Measurements from ENCODE around the gene DDX53. TPM values are rescaled to one million over a fixed set of nuclear protein-coding genes. Genes with fewer than 3 reads are reported as not detected.

The DDX53 gene
- total RNA-seq, 1 donor from 2014 or later = not detected

DNA sequence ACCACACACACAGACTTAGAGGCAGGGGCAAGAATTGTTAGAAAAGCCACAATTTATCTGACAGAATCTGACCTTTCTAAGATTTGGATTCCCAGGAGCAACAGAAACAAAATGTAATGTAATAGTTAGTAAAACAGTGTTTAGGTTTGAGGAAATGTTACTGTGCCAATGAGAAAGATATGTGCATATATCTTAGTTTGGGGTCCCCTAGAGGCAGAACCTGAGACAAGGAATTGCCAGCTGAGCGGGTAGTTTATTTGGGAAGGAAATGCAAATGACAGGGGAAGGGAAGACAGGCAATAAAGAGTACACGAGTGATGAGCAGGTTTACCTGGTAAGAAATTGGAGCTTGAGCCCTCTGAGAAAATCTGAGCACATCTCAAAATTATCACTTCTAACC is 31.3 kb upstream of the DDX53 start:
- H2AFZ ChIP-seq (replicated peaks) = no peak overlapping the region
- no peak overlapping the region for H3K9ac ChIP-seq
- Mint-ChIP-seq H3K27ac (no peak overlapping the region), H3K36me3 (no peaks in the 10 kb centered on the region), H3K4me3 (no peak overlapping the region), H3K4me1 (no peaks in the 10 kb centered on the region), H3K9me3 (no peaks in the 10 kb centered on the region), H3K27me3 (ENCODE audit: insufficient read depth, low read depth) (peaks cover 3% of the 10 kb centered on the region)
- H3K4me1 ChIP-seq = no peaks in the 10 kb centered on the region
- TF ChIP-seq EZH2 (IDR thresholded peaks at IDR 0.05) (no peak), EZH2phosphoT487 (IDR thresholded peaks at IDR 0.05) (no peak)
- TF ChIP-seq, protein P1, sequence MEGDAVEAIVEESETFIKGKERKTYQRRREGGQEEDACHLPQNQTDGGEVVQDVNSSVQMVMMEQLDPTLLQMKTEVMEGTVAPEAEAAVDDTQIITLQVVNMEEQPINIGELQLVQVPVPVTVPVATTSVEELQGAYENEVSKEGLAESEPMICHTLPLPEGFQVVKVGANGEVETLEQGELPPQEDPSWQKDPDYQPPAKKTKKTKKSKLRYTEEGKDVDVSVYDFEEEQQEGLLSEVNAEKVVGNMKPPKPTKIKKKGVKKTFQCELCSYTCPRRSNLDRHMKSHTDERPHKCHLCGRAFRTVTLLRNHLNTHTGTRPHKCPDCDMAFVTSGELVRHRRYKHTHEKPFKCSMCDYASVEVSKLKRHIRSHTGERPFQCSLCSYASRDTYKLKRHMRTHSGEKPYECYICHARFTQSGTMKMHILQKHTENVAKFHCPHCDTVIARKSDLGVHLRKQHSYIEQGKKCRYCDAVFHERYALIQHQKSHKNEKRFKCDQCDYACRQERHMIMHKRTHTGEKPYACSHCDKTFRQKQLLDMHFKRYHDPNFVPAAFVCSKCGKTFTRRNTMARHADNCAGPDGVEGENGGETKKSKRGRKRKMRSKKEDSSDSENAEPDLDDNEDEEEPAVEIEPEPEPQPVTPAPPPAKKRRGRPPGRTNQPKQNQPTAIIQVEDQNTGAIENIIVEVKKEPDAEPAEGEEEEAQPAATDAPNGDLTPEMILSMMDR (IDR thresholded peaks at IDR 0.05) = no peak
- H3K36me3 ChIP-seq = no peaks in the 10 kb centered on the region
- no peaks in the 10 kb centered on the region for H3K79me2 ChIP-seq (ENCODE audit: low read depth)
- DNase-seq (ENCODE audit: low spot score) = no peak
- no peak overlapping the region for H3K4me3 ChIP-seq
- H4K20me1 ChIP-seq (ENCODE audit: low read depth) = no peaks in the 10 kb centered on the region
- no peaks in the 10 kb centered on the region for H3F3A ChIP-seq (ENCODE audit: low read depth)
- H3K27ac ChIP-seq = no peak overlapping the region
- H3K9me3 ChIP-seq (ENCODE audit: low read depth) = no peaks in the 10 kb centered on the region
- H3K27me3 ChIP-seq = no peaks in the 10 kb centered on the region
- H3K4me2 ChIP-seq = no peak overlapping the region

DNA sequence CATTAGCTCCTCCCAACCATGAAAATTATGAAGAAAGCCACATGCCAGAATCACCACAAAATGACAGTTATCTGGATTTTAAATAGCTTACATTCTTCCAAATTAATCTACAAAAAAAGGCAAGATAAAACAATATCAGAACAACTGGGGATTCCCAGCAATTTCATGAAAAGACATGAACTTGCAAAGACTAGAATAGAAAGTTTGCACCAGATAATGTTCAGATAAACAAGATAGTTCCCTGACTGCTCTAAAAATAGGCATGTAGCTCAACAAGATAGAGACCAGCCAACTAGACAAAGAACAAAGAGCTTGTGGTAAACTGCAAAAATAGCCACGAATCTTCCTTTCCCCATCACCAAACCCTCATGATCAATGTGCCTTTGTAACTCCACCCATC is 30.3 kb upstream of the DDX53 start:
- TF ChIP-seq EZH2 (IDR thresholded peaks at IDR 0.05) (no peak), EZH2phosphoT487 (IDR thresholded peaks at IDR 0.05) (no peak)
- TF ChIP-seq, protein P1 (IDR thresholded peaks at IDR 0.05) = no peak
- Histone ChIP-seq H3F3A (ENCODE audit: low read depth) (no peaks in the 10 kb centered on the region), H3K79me2 (ENCODE audit: low read depth) (no peaks in the 10 kb centered on the region), H3K4me1 (no peaks in the 10 kb centered on the region), H3K4me2 (no peak overlapping the region), H3K9ac (no peak overlapping the region), H2AFZ (replicated peaks) (no peak overlapping the region), H4K20me1 (ENCODE audit: low read depth) (no peaks in the 10 kb centered on the region), H3K27ac (no peak overlapping the region), H3K4me3 (no peak overlapping the region), H3K36me3 (no peaks in the 10 kb centered on the region), H3K9me3 (ENCODE audit: low read depth) (no peaks in the 10 kb centered on the region), H3K27me3 (no peaks in the 10 kb centered on the region)
- H3K4me1 Mint-ChIP-seq = no peaks in the 10 kb centered on the region
- H3K36me3 Mint-ChIP-seq = no peaks in the 10 kb centered on the region
- H3K27me3 Mint-ChIP-seq (ENCODE audit: insufficient read depth, low read depth) = peaks cover under 1% of the 10 kb centered on the region
- H3K27ac Mint-ChIP-seq = no peak overlapping the region
- no peak for DNase-seq (ENCODE audit: low spot score)
- no peaks in the 10 kb centered on the region for H3K9me3 Mint-ChIP-seq
- no peak overlapping the region for H3K4me3 Mint-ChIP-seq

DNA sequence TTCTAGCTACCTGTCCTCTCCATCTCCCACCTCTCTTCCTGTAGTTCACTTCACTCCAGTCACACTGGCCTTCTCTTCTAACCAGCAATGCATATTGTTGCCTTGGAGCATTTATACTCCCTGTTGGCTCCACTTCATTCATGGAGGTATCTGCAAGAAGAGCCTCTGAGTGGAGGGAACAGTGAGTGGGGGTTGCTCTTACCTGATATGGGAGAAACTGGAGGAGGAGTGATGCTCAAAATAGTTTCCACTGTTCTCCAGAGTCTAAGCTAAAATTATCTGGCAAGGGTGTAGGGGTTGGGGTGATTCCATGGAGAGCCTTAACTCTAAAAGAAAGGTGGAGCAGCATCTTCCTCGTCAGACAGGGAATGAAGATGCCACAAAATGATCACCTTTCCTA is 28.9 kb upstream of the DDX53 start:
- no peaks in the 10 kb centered on the region for H3K9me3 ChIP-seq (ENCODE audit: low read depth)
- no peaks in the 10 kb centered on the region for H3K27me3 Mint-ChIP-seq (ENCODE audit: insufficient read depth, low read depth)
- TF ChIP-seq, protein P1 (IDR thresholded peaks at IDR 0.05) = no peak
- TF ChIP-seq EZH2 (IDR thresholded peaks at IDR 0.05) (no peak), EZH2phosphoT487 (IDR thresholded peaks at IDR 0.05) (no peak)
- H3K4me2 ChIP-seq = no peak overlapping the region
- H3K27ac Mint-ChIP-seq = no peak overlapping the region
- H3K4me3 ChIP-seq = no peak overlapping the region
- no peaks in the 10 kb centered on the region for H3K36me3 ChIP-seq
- no peaks in the 10 kb centered on the region for H3F3A ChIP-seq (ENCODE audit: low read depth)
- H3K36me3 Mint-ChIP-seq = no peaks in the 10 kb centered on the region
- H3K79me2 ChIP-seq (ENCODE audit: low read depth) = no peaks in the 10 kb centered on the region
- no peaks in the 10 kb centered on the region for H3K9me3 Mint-ChIP-seq
- no peaks in the 10 kb centered on the region for H3K4me1 ChIP-seq
- no peak for DNase-seq (ENCODE audit: low spot score)
- H4K20me1 ChIP-seq (ENCODE audit: low read depth) = no peaks in the 10 kb centered on the region
- H3K9ac ChIP-seq = no peak overlapping the region
- no peaks in the 10 kb centered on the region for H3K27me3 ChIP-seq
- H3K27ac ChIP-seq = no peak overlapping the region
- H3K4me1 Mint-ChIP-seq = no peaks in the 10 kb centered on the region
- no peak overlapping the region for H2AFZ ChIP-seq (replicated peaks)
- no peak overlapping the region for H3K4me3 Mint-ChIP-seq

Data from neural progenitor cell (in vitro differentiated cells).